Activated CD4-positive, alpha-beta T cell treated with anti-CD3 and anti-CD28 coated beads, Interleukin-10, Interleukin-2, amounts not matched to agents 100 ng/mL and 50 ng/mL, durations not matched to agents 16 hours and 8 hours (primary cell): ENCODE results near the gene OGFOD3.

Experiments
- DNase-seq: peaks from one replicate; pipeline ENCODE4 v3.0.0-alpha.2; 2020

OGFOD3 gene

DNA sequence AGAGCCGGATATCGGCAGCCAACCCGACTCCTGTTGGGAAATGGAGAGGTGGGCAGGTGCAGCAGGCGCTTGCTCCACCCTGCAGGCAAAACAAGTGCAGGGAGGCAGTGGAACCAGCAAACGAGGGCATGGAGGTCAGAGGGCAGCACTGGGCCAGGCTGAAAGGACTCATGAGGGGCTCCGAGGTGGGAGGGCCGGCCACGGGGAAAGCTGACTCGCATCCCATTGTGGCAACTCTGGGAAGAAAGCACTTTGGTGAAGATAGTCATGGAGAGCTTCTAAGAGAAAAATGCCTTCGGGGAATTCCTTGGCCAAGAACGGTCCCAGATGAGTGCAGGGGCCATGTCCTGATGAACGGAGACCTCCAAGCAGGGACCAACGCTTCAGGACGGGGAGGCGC is 27.7 kb upstream of the OGFOD3 start:
- DNase-seq, result no peak

- no peak for DNase-seq
Measured at GRCh38 chr17:82445542-82445941, 27.2 kb upstream of the OGFOD3 start.

DNA sequence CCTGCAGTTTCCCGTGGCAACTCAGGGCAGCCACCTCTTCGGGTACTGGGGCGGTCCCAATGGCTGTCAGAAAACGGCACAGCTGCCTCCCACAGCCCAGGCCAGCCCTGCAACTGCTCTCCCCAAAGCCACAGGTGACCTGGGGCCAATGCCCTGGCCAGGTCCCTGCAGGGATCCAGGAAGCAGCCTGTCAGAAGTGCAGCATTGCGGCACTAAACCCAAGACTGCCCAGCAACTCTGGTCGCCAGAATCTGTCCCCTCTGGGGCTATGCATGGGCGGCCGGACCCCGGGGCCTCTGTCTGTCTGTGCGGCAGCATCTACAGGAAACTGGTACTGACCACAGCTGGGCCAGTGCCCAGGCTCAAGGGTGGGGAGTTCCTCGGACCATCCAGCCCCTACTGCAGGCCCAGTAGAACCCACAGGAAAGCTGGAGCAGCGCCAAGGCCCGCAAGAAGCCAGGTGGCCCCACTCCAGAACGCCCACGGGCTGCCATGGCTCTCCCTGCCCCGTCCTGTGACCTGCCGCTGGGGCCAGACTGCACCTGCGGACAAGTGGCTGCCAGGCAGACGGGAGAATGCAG is 26.6 kb upstream of the OGFOD3 start:
- no peak for DNase-seq

DNA sequence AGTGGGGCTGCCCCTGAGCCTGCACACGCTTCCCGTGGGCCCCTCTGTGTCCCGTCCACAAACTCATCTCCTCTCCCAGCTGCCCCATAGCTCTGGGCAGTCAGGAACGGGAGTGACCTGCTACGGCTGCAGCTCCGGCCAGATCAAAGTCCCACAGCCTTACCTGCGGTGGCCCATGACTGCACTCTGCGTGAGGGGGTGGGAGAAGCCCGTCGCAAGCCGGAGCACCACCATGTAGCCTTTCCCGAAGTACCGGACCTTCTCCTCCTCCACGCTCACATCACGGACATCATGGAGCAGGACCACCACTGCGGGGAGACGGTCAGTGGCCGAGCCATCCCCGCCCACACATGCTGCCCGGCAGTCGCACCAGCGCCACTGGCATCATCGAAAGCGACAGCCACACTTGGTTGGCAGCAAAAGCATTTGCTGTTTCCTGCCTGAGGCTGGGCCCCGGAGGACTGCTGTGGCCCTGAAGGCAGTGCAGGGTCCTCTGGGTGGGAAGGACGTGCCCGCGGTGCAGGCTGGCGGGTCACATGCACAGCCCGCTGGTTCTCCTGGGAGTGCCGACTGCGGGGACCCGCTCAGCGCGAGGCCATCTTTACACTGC is 26.0 kb upstream of the OGFOD3 start:
- DNase-seq, result no peak

DNA sequence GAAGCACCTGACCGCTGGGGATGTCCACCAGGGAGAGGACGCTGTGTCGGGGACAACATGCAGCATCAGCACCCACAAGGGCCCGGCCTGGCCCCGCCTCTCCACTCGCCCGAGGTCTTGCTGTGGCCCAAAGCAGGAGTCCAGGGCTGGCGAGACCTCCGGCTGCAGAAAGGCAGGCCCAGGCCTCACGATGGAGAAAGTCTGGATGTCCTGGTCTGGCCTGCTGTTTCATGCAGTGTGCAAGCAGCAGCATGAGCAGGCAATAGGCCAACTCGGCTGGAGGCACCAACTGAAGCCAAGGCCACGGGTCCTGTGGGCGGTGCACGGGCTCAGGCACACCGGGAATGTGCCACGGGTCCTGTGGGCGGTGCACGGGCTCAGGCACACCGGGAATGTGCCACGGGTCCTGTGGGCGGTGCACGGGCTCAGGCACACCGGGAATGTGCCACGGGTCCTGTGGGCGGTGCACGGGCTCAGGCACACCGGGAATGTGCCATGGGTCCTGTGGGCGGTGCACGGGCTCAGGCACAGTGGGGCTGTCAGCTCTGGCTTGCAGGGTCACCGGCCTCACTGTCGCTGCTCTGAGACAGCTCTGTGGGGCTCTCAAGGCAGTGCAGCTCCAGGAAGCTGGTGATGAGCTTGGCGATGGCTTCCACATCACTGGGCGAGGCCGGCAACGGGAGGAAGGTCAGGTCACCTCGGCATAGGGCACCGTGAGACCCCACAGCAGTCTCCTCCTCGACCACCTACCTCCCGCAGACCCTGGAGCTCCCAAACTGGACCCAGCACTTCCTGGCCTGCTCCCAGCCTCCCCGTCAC is 25.3 kb upstream of the OGFOD3 start:
- DNase-seq, result no peak

- no peak for DNase-seq
Measured at GRCh38 chr17:82442643-82443464, 24.5 kb upstream of the OGFOD3 start.

DNA sequence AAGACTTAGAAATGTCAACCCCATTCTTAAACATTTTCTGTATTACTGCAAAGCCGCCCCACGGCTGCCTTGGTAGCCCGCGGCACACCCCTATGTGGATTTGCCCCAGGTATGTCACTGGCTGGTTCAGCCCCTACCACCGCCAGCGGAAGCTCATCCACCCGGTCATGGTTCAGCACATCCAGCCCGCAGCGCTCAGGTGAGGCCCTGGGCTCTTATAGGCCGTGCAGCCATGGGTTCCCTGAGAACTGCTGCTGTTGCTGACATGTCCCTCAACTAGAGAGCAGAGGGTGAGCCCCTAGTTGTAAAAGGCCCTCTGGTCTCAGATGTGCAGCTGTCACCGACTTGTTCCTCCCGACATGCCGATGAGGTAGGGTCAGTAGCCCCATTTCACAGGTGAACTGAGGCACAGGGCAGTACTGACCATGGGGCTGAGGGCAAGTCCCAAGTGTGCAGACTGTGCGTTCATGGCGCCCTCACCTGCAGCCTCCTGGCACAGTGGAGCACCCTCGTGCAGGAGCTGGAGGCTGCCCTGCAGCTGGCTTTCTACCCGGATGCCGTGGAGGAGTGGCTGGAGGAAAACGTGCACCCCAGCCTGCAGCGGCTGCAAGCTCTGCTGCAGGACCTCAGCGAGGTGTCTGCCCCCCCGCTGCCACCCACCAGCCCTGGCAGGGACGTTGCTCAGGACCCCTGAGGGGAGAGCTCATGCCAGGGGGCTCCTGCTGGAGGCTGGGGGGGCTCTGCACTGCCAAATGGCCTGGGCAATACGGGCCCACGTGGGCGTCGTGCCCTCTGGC is 23.5 kb upstream of the OGFOD3 start:
- DNase-seq, result no peak

DNA sequence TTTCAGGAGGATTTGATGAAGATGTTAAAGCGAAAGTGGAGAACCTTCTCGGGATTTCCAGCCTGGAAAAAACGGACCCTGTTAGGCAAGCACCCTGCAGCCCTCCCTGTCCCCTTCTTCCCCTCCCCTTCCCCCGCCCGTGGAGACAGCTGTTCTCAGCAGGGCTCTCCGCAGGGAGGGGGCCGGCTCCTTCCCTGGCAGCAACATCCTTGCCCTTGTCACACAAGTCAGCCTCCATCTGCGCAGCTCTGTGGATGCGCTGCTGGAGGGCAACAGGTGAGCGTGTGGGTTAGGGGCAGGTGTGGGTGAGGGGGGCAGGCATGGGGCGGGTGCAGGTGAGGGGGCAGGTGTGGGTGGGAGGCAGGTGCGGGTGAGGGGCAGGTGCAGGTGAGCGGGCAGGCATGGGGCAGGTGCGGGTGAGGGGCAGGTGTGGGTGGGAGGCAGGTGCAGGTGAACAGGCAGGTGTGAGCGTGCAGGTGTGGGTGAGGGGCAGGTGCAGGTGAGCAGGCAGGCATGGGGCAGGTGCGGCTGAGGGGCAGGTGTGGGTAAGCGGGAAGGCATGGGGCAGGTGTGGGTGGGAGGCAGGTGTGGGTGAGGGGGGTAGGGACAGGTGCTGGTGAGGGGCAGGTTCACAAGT is 22.7 kb upstream of the OGFOD3 start:
- no peak for DNase-seq

DNA sequence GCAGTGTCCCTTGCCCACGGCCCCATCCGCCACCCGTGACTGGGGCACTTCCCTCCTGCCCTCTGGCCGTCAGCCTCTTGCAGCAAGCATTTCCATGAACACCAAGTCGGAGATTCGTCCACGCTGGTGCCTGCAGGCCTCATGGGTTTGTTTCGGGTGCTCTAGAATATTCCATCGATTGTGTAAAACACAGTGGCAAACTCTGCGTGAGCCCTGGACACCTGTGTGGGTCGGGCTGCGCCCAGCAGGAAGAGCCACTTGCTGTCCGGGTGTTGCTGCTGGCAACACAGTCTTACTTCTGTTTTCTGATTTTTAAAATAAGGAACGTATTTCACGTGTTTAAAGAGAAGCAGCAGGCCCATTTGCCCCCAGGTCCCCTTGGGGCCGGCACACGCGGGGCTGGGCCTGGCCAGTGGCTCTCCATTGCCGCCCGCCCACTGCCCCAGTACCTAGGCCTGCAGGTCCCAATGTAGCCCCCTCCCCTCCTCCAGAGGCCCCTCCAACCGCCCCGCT is 22.1 kb upstream of the OGFOD3 start:
- no peak for DNase-seq

DNA sequence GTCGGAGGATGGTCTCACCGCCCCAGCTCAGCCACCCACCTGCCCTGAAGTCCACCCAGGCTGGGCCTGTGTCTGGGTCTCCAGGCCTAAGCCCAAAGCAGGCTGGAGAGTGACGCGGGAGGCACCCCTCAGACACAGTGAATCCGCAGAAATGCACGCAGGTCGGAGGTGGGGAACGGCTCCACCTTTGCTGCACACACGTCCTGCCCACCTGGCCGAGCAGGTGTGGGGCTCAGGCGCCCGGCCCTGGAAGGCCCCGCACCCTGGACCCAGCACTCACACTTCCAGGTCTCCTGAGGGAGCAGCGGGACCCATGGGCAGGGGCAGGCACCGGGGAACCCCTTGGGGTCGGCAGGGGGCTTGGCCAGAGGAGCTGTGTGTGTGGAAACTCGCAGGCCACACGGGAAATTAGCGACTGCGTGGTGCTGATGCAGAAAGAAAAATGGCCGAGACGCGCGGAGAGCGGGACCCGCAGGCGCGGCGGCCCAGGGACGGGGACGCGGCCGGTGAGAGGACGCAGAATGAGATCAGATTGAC is 21.5 kb upstream of the OGFOD3 start:
- DNase-seq, result no peak

- DNase-seq, result no peak
Measured at GRCh38 chr17:82439194-82439828, 20.9 kb upstream of the OGFOD3 start.

GRCh38 chr17:82438401-82439193 is 20.2 kb upstream of the OGFOD3 start:
- DNase-seq, result no peak

DNA sequence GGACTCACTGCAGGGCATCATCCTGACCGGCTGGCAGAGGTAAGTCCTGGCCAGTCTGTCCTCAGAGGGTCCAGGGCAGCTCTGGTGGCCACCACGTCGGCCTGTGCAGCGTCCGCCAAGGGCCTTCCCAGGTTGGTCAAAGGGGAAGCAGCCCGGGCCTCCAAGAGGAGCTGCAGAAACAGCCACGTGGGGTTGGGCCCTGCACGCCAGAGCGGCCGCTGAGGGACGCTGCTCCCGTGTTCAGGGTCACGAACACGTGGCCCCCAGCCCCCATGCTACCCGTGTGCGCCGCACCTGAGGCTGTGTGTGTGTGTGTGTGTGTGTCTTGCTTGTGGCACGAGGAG is 18.9 kb upstream of the OGFOD3 start:
- no peak for DNase-seq

GRCh38 chr17:82436601-82437324 is 18.4 kb upstream of the OGFOD3 start:
- no peak for DNase-seq

DNA sequence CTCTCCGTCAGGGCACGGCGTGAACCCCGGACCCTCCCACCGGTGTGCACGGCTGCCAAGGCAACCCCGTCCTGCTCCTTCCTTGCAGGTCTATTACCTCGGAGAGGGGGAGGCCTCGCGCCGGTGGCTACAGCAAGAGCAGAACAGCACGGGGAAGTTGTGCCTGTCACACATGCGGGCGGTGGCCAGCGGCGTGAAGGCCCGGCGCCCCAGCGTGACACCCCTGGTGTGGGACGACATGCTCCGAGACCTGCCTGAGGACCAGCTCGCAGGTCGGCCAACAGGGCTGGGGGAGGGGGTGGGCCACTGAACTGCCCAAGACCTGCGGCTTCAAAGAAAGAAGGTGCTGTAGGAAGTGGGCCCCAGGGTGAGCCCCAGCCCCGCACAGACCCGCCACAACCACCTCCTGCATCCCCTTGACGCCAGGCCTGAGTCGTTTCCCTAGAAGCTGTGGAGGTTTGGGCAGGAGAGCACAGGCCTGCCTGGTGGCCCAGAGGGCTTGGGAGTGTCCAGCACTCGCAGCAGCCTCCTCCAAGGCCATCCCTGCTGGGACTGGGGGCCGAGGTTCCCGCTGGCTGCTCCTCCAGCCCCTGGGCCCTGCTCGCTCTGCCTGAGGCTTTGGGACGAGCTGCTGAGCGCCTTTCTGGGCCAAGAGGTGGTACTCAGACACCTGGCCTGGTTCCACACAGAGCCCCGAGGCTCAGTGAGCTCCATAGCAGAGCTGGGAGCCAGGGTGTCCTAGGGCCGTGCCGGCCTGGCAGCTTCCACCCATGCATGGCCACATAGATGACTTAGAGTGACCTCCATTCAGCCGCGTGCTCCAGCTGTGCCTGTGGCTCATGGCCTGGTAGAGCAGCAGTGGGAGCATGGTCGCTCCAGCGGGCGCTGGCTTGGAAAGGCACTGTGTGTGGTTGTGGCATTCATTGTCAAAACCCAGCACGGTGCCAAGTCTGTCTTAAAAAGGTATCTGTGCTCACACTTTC is 17.5 kb upstream of the OGFOD3 start:
- DNase-seq, result no peak

- DNase-seq, result no peak
Measured at GRCh38 chr17:82435103-82435502, 16.7 kb upstream of the OGFOD3 start.

- no peak for DNase-seq
Measured at GRCh38 chr17:82434216-82434565, 15.8 kb upstream of the OGFOD3 start.

GRCh38 chr17:82433560-82434215 is 15.3 kb upstream of the OGFOD3 start:
- no peak for DNase-seq
